Sigmoid colon (tissue), 7 donors: ENCODE measurements around the gene KRTAP2-3. TPM values are rescaled to one million over a fixed set of nuclear protein-coding genes. Genes with fewer than 3 reads are reported as not detected.
"Not testable (repeated sequence)": the region's sequence is repeated elsewhere in the genome, so short reads cannot be mapped to it uniquely, and the experiment has no call there.

Experiments
- DNase-seq: peaks from one replicate; pipeline ENCODE4 v3.0.0-alpha.2; 2019
- H3K27ac ChIP-seq, 4 donors: fragments of 200-600 bp; sonication (generic); one replicate each; pipeline ENCODE4 v1.5.1; 2016 to 2019; ENCODE audit warnings: mild to moderate bottlenecking in 1 of 4
- H3K27me3 ChIP-seq, 3 donors: fragments of 200-600 bp; sonication (generic); one replicate each; pipeline ENCODE4 v1.5.1; 2019; ENCODE audit warnings: mild to moderate bottlenecking in 1 of 3
- H3K36me3 ChIP-seq, 4 donors: fragments of 200-600 bp; sonication (generic); one replicate each; pipeline ENCODE4 v1.5.1; 2016 to 2019
- H3K4me1 ChIP-seq, 4 donors: fragments of 200-600 bp; sonication (generic); one replicate each; pipeline ENCODE4 v1.5.1; 2017 to 2019
- H3K4me3 ChIP-seq, 4 donors: fragments of 200-600 bp; sonication (generic); one replicate each; pipeline ENCODE4 v1.5.1; 2017 to 2019; ENCODE audit warnings: mild to moderate bottlenecking in 2 of 4, moderate library complexity in 1 of 4
- H3K9me3 ChIP-seq, 4 donors: fragments of 200-600 bp in 3 of 4; sonication (generic) in 3 of 4; one replicate each; pipeline versions ENCODE4 v1.5.1 to v1.6.1; 2013 to 2019
- EP300 ChIP-seq, 4 donors: sonication (generic); formaldehyde crosslinking; IDR thresholded peaks; one replicate each; pipeline ENCODE4 v1.6.1; 2017; ENCODE audit warnings: antibody characterized with exemption in 4 of 4
- POLR2A ChIP-seq, 2 donors: fragments of 450-650 bp; IDR thresholded peaks; one replicate each; pipeline ENCODE4 v1.6.1; 2016; ENCODE audit warnings: antibody characterized with exemption in 2 of 2, mild to moderate bottlenecking in 2 of 2, moderate library complexity in 2 of 2
- POLR2AphosphoS5 ChIP-seq, 4 donors: sonication (generic); formaldehyde crosslinking; IDR thresholded peaks; one replicate each; pipeline ENCODE4 v1.6.1; 2017; ENCODE audit warnings: antibody characterized with exemption in 4 of 4
- WGBS, 2 donors: extraction: QIAGEN DNeasy Blood & Tissue Kit; methylation state at CpG; one replicate each; pipeline ENCODE4 v1.1.7; 2013; 5-methylcytosine and 5-hydroxymethylcytosine counted together
- intact Hi-C: fragments of 100-400 bp; cut with DNase I; formaldehyde crosslinking; loops from one replicate; pipeline ENCODE4 v1.15.1; 2023
- polyA plus RNA-seq, 3 donors: library from polyadenylated mRNA; stranded (reverse); fragments of 200-250 nt; gene quantifications; one replicate each; pipeline ENCODE4 v1.2.3, GENCODE V29; 2013
- total RNA-seq, 4 donors: library from RNA; depleted of rRNA; stranded (reverse); fragments of >200 nt; gene quantifications; one replicate each; pipeline ENCODE4 v1.1.0, GENCODE V29; 2016
- TF ChIP-seq, protein P1 (sequence below), 4 experiments: fragments of 450-650 bp in 3 of 4; fragments of 200-600 bp in 1 of 4; IDR thresholded peaks; one replicate each; pipeline ENCODE4 v1.5.1; 2016 to 2019; ENCODE audit warnings: antibody characterized with exemption in 4 of 4, mild to moderate bottlenecking in 3 of 4, moderate library complexity in 2 of 4
- donor health status: healthy with polysubstance abuse.
- donor health status: Bipolar disorder and iron deficiency.
- donor health status: healthy.

KRTAP2-3 gene
- total and polyA plus RNA-seq, 7 donors, result not detected

DNA sequence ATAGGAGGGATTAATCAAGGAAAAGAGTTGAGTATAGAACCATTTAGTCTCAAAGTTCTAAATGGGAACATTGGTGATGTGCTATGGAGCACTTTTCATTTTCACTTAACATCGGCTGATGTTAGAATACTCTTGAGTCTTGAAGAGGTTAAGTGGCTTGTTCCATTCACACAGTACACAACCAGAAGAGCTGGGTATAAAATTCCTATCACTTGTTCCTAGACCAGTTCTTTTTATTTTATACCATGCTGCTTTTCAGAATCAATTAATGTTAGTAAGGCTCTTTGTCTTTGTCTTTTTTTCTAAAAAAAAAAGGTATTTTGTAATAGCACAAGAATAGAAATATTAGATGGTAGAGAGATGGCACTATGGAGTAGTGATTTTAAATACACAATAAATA lies 17.0 kb downstream of the KRTAP2-3 start:
- WGBS, 2 donors, result 95 to 97% methylated on average over 1 of the region's 1 CpG
- peaks cover 0 to 2% (median 0%) of the 10 kb centered on the region in 4 donors for H3K9me3 ChIP-seq
- no peak overlapping the region for H3K27ac ChIP-seq
- H3K4me3 ChIP-seq, result no peak overlapping the region
- peaks cover 0 to 8% (median 0%) of the 10 kb centered on the region in 3 donors for H3K27me3 ChIP-seq
- H3K4me1 ChIP-seq, result no peaks in the 10 kb centered on the region
- intact Hi-C loops, result no loop called here
- DNase-seq, result no peak
- H3K36me3 ChIP-seq, result no peaks in the 10 kb centered on the region
- TF ChIP-seq EP300 (IDR thresholded peaks at IDR 0.05), result no peak
- no peak for TF ChIP-seq POLR2AphosphoS5 (IDR thresholded peaks at IDR 0.05)
- TF ChIP-seq, protein P1, sequence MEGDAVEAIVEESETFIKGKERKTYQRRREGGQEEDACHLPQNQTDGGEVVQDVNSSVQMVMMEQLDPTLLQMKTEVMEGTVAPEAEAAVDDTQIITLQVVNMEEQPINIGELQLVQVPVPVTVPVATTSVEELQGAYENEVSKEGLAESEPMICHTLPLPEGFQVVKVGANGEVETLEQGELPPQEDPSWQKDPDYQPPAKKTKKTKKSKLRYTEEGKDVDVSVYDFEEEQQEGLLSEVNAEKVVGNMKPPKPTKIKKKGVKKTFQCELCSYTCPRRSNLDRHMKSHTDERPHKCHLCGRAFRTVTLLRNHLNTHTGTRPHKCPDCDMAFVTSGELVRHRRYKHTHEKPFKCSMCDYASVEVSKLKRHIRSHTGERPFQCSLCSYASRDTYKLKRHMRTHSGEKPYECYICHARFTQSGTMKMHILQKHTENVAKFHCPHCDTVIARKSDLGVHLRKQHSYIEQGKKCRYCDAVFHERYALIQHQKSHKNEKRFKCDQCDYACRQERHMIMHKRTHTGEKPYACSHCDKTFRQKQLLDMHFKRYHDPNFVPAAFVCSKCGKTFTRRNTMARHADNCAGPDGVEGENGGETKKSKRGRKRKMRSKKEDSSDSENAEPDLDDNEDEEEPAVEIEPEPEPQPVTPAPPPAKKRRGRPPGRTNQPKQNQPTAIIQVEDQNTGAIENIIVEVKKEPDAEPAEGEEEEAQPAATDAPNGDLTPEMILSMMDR (IDR thresholded peaks at IDR 0.05), result no peak
- no peak for TF ChIP-seq POLR2A (IDR thresholded peaks at IDR 0.05)

DNA sequence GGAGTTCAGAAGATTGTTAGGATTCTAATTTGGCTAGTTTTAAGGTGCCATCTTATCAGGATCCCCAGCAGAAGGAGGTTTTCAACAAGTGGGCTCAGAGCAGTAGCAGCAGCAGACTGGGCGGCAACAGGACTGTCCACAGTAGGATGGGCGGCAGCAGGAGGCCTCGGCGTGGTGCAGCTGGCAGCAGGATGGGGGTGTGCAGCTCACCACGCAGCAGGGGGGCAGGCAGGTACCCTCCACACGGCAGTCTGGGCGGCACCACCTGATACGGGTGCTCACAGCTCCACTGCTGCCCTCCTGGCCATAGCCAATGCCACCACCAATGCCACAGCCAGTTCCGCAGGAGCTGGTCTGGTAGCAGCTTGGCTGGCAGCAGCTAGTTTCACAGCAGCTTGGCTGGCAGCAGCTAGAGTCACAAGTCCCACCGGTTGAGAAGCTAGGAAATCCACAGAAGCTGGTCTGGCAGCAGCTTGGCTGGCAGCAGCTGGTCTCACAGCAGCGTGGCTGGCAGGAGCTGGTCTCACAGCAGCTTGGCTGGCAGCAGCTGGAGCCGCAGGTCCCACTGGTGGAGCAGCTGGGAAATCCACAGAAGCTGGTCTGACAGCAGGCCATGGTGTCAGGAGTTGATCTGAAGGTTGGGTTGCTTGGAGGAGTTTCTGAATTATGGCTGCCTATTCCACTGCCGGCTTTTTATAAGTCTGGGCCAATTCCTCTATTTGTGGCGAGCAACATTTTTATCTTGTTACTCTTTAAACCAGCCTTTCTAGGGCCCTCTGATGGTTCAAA lies 18.9 kb downstream of the KRTAP2-3 start, which contains the start of gene KRTAP1-1:
Gene KRTAP1-1 (minus strand): TSS at position 668 of the 789 bp plus-strand sequence. CDS start 53 bp downstream, at position 615.
- intact Hi-C loops, H3K4me1 ChIP-seq, H3K9me3 ChIP-seq, H3K4me3 ChIP-seq, H3K36me3 ChIP-seq, H3K27ac ChIP-seq, H3K27me3 ChIP-seq, DNase-seq: not testable (repeated sequence)
- WGBS, 2 donors, result 79 to 89% methylated on average over 14 of the region's 14 CpGs

DNA sequence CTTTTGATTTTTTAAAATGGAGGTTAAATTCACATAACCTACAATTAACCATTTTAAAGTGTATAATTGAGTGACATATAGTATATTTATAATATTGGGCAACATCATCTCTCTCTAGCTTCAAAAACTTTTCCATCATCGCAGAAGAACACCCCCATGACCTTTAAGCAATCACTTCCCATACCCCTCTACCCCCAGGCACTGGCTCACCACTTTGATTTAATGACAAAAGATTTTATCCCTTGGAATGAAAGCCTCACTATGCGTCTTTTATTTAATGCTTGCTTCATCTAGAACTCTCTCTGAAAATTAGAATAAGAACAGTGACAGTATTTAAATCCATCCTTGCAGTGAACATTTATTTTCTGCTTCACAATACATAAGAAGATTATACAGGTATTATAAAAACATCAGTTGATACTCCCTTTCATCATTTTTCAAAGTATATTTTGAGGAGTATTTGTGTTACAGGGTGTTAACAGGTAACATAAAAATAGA lies 22.0 kb downstream of the KRTAP2-3 start:
- no peaks in the 10 kb centered on the region for H3K27me3 ChIP-seq
- H3K9me3 ChIP-seq, result no peaks in the 10 kb centered on the region
- no peak for TF ChIP-seq POLR2AphosphoS5 (IDR thresholded peaks at IDR 0.05)
- H3K36me3 ChIP-seq, result no peaks in the 10 kb centered on the region
- H3K4me1 ChIP-seq, result no peaks in the 10 kb centered on the region
- intact Hi-C loops, result no loop called here
- no peak overlapping the region for H3K27ac ChIP-seq
- H3K4me3 ChIP-seq, result no peak overlapping the region
- DNase-seq, result no peak
- WGBS, 2 donors, result 87 to 88% methylated on average over 2 of the region's 2 CpGs

DNA sequence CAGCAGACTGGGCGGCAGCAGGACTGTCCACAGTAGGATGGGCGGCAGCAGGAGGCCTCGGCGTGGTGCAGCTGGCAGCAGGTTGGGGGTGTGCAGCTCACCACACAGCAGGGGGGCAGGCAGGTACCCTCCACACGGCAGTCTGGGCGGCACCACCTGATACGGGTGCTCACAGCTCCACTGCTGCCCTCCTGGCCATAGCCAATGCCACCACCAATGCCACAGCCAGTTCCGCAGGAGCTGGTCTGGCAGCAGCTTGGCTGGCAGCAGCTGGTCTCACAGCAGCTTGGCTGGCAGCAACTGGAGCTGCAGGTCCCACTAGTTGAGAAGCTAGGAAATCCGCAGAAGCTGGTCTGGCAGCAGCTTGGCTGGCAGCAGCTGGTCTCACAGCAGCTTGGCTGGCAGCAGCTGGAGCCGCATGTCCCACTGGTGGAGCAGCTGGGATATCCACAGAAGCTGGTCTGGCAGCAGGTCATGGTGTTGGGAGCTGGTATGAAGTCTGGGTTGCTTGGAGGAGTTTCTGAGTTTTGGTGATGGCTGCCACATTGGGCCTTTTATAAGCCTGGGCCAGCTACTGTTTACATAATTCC lies 25.5 kb downstream of the KRTAP2-3 start, which contains the start of gene KRTAP1-3:
Gene KRTAP1-3 (minus strand): TSS at position 529 of the 590 bp plus-strand sequence. CDS start 53 bp downstream, at position 476.
- 94% methylated on average over 10 of the region's 10 CpGs for WGBS, 2 donors
- H3K27ac ChIP-seq, H3K9me3 ChIP-seq, H3K27me3 ChIP-seq, DNase-seq, H3K4me1 ChIP-seq, H3K4me3 ChIP-seq, H3K36me3 ChIP-seq, intact Hi-C loops: not testable (repeated sequence)

DNA sequence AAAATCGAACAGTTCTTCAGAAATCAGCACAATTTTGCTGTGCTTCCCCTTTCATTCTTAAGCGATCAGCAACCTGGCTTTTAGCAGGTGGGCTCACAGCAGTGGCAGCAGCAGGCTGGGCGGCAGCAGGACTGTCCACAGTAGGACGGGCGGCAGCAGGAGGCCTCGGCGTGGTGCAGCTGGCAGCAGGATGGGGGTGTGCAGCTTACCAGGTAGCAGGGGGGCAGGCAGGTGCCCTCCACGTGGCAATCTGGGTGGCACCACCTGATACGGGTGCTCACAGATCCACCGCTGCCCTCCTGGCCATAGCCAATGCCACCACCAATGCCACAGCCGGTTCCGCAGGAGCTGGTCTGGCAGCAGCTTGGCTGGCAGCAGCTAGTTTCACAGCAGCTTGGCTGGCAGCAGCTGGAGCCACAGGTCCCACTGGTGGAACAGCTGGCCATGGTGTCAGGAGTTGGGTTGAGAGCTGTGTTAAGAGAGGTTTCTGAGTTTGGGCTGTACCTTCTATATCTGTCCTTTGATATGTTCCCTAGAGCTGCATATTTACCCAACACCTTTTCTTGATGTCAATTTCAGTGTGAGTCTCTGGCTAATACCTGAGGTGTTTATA lies 30.2 kb downstream of the KRTAP2-3 start, which contains the start of gene KRTAP1-4:
Gene KRTAP1-4 (minus strand): TSS at position 563 of the 613 bp plus-strand sequence. CDS start 117 bp downstream, at position 446.
- no peaks in the 10 kb centered on the region for H3K4me1 ChIP-seq
- TF ChIP-seq, protein P1 (IDR thresholded peaks at IDR 0.05), result no peak
- TF ChIP-seq POLR2A (IDR thresholded peaks at IDR 0.05), result no peak
- TF ChIP-seq EP300 (IDR thresholded peaks at IDR 0.05), result no peak
- TF ChIP-seq POLR2AphosphoS5 (IDR thresholded peaks at IDR 0.05), result no peak
- no peaks in the 10 kb centered on the region for H3K9me3 ChIP-seq
- intact Hi-C loops, result no loop called here
- no peak within 1 kb of the TSS for H3K27ac ChIP-seq
- DNase-seq, result no peak
- no peaks in the 10 kb centered on the region for H3K36me3 ChIP-seq
- 85 to 91% methylated on average over 12 of the region's 12 CpGs for WGBS, 2 donors
- H3K4me3 ChIP-seq, result no peak within 1 kb of the TSS
- H3K27me3 ChIP-seq, result peaks cover 0 to 6% (median 0%) of the 10 kb centered on the region in 3 donors
